ENCODE results near the gene FOXD2.

Gene FOXD2

DNA sequence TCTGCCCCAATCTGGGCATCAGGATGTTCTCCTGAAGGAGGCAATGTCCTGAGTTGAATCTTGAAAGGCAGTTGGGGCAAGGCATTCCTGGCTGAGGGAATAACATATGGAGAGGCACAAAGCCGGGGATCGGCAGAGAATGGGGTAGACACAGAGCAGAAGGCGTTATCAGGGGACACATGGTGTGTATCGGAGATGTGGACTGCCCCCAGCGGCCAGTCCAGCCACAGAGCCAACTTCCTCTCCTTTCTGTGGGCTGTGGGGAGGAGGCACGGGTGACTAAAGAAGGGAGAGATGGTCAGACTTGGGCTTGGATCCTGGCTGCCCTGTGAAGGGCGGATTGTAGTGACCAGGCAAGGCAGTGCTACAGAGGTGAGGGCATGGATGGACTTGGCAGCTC is 32.1 kb downstream of the FOXD2 start:
- DNase-seq = no peak
- Histone ChIP-seq H3K27ac (no peak overlapping the region), H3K4me3 (ENCODE audit: low read depth, low read length) (no peak overlapping the region), H3K27me3 (replicated peaks) (no peaks in the 10 kb centered on the region), H3K36me3 (replicated peaks) (no peaks in the 10 kb centered on the region)
- in situ Hi-C loops (cut with HindIII; ENCODE audit: low pct_ligation_motif_present, low sequenced_read_pairs) = no loop called here
- TF ChIP-seq, protein P1, sequence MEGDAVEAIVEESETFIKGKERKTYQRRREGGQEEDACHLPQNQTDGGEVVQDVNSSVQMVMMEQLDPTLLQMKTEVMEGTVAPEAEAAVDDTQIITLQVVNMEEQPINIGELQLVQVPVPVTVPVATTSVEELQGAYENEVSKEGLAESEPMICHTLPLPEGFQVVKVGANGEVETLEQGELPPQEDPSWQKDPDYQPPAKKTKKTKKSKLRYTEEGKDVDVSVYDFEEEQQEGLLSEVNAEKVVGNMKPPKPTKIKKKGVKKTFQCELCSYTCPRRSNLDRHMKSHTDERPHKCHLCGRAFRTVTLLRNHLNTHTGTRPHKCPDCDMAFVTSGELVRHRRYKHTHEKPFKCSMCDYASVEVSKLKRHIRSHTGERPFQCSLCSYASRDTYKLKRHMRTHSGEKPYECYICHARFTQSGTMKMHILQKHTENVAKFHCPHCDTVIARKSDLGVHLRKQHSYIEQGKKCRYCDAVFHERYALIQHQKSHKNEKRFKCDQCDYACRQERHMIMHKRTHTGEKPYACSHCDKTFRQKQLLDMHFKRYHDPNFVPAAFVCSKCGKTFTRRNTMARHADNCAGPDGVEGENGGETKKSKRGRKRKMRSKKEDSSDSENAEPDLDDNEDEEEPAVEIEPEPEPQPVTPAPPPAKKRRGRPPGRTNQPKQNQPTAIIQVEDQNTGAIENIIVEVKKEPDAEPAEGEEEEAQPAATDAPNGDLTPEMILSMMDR (IDR thresholded peaks at IDR 0.05; ENCODE audit: low read depth, low read length, missing control alignments) = no peak

DNA sequence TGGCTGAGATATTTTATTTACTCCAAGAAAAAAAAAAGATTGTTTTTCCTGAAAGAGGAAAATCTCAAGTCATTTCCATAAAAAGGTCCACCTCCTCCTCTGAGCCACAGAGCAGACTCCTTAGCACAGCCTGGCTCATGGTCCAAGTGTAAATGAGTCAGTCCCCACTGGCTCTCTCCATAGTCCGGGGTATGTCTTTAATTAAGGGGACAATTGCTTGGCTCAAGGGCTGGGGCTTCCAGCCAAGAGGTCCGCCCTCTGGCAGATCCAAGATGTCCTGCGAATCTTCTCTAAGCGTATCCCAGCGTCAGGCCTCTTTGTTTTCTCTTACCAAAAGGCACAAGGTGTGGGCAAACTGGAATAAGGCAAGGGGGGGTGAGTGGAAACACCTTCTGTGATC is 33.3 kb downstream of the FOXD2 start:
- DNase-seq = no peak
- TF ChIP-seq, protein P1 (IDR thresholded peaks at IDR 0.05; ENCODE audit: low read depth, low read length, missing control alignments) = no peak
- H3K36me3 ChIP-seq (replicated peaks) = no peaks in the 10 kb centered on the region
- no peak overlapping the region for H3K27ac ChIP-seq
- H3K27me3 ChIP-seq (replicated peaks) = no peaks in the 10 kb centered on the region
- in situ Hi-C loops (cut with HindIII; ENCODE audit: low pct_ligation_motif_present, low sequenced_read_pairs) = no loop called here
- no peak overlapping the region for H3K4me3 ChIP-seq (ENCODE audit: low read depth, low read length)

DNA sequence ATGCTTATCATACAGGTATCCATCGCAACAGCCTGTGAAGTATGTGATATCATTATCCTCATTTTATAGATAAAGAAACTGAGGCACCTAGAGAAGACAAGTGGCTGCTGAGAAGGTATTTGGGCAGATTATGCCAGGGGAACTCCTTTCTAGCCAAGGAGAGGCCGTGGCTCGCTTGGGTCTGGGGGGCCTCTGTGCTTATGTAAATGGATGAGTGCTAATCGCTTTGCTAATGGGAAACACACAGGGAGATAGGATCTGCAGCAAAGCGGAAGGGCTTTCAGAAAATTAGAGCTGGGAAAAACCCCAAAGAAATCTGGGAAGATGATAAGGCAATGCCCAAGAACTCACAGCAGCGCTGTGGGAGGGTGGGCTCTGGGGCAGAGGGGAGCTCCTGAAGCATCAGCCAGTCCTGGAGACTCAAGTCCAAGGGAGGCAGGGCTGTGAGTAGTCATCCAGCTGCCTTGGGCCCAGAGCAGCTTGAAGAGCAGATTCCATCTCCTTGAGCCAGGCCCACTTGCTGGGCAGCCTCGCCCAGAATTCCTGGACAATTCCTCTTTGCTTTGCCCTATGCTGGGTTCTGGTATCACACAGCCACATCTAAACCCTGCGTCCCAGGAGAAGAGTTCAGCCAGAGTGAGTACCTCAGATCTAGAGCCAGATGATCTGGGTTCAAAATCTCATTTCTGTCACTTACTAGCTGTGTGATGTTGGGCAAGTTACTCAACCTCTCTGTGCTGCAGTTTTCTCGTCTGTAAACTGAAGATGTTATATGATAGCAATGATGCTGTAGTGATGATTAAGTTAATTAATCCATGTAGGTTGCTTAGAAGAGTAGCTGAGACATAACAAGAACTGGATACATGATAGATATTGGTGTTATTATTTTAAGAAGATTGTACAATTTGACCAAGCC is 36.7 kb downstream of the FOXD2 start:
- Histone ChIP-seq H3K36me3 (replicated peaks) (no peaks in the 10 kb centered on the region), H3K27ac (no peak overlapping the region), H3K4me3 (ENCODE audit: low read depth, low read length) (no peak overlapping the region), H3K27me3 (replicated peaks) (no peaks in the 10 kb centered on the region)
- DNase-seq = no peak
- TF ChIP-seq, protein P1 (IDR thresholded peaks at IDR 0.05; ENCODE audit: low read depth, low read length, missing control alignments) = no peak
- in situ Hi-C loops (cut with HindIII; ENCODE audit: low pct_ligation_motif_present, low sequenced_read_pairs) = no loop called here

DNA sequence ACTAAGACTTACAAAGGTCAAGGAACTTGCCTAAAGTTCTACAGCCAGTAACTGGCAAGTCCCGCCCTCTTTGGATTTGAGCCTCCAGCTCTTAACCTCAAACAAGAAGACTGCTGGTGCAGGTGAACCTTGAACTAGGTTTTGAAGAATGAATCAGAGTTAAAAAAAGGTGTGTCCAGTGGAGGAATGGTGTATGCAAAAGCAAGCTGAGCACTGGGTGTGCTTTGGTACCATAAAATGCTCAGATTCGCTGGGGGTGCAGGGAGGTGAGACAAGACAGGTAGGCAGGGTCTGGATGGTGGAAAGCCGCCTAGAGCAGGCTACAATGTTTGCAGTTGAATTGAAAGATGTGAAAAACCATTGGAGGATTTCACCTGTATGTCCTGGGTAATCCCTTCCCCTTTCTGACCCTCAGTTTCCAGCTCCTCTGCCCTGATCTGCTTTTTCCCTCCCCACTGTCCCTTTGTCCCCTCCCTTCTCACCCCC is 39.8 kb downstream of the FOXD2 start:
- no peaks in the 10 kb centered on the region for H3K36me3 ChIP-seq (replicated peaks)
- in situ Hi-C loops (cut with HindIII; ENCODE audit: low pct_ligation_motif_present, low sequenced_read_pairs) = no loop called here
- TF ChIP-seq, protein P1 (IDR thresholded peaks at IDR 0.05; ENCODE audit: low read depth, low read length, missing control alignments) = no peak
- no peak overlapping the region for H3K27ac ChIP-seq
- no peak for DNase-seq
- H3K4me3 ChIP-seq (ENCODE audit: low read depth, low read length) = no peak overlapping the region
- peaks cover 2% of the 10 kb centered on the region for H3K27me3 ChIP-seq (replicated peaks)

DNA sequence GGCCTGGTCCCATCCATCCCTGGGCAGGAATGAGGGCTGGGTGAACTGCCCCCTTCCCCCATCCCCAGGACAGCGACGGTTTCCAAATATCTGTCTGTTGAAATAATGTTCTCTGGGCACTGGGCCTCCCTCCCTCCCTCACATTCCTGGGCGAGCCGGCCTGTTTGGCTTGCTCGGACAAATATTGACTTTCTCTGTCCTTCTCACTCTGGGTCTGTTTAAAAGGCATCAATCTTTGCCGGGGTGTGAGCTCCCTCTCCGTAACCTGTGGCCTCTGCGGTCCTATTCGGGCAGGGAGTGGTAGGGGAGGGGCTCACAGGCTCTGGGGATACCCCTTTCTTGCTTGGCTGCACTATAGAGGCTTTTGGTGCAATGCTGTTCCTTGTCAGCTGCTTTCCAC is 40.2 kb downstream of the FOXD2 start:
- Histone ChIP-seq H3K27ac (no peak overlapping the region), H3K36me3 (replicated peaks) (no peaks in the 10 kb centered on the region), H3K4me3 (ENCODE audit: low read depth, low read length) (no peak overlapping the region), H3K27me3 (replicated peaks) (peaks cover 2% of the 10 kb centered on the region)
- in situ Hi-C loops (cut with HindIII; ENCODE audit: low pct_ligation_motif_present, low sequenced_read_pairs) = no loop called here
- TF ChIP-seq, protein P1 (IDR thresholded peaks at IDR 0.05; ENCODE audit: low read depth, low read length, missing control alignments) = no peak
- DNase-seq = no peak

Data from brain microvascular endothelial cell (primary cell).